ENCODE results near the gene ERBIN.

DNA sequence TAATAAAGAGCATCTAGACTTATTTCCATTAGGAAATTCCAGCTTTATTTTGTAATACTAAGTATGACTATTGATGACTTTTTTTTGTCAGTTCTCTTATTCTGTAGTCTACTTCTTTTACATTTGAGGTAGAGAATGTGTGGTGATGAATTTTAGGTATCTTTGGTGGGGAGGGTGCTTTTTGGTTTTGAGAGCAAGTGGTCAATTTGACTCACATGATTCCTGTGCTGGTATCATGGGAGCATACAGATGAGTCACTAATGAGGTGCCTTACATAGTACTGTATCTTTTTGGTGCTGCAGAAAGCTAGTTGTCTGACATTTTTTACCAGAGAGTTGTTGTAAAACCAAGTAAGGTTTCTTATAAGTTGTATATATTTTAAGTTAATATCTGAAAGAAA lies 35.3 kb downstream of the ERBIN start:
- TF ChIP-seq, protein P1, sequence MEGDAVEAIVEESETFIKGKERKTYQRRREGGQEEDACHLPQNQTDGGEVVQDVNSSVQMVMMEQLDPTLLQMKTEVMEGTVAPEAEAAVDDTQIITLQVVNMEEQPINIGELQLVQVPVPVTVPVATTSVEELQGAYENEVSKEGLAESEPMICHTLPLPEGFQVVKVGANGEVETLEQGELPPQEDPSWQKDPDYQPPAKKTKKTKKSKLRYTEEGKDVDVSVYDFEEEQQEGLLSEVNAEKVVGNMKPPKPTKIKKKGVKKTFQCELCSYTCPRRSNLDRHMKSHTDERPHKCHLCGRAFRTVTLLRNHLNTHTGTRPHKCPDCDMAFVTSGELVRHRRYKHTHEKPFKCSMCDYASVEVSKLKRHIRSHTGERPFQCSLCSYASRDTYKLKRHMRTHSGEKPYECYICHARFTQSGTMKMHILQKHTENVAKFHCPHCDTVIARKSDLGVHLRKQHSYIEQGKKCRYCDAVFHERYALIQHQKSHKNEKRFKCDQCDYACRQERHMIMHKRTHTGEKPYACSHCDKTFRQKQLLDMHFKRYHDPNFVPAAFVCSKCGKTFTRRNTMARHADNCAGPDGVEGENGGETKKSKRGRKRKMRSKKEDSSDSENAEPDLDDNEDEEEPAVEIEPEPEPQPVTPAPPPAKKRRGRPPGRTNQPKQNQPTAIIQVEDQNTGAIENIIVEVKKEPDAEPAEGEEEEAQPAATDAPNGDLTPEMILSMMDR (IDR thresholded peaks at IDR 0.05; ENCODE audit: insufficient read depth, low read length, poor library complexity, severe bottlenecking) = no peak
- TF ChIP-seq EZH2phosphoT487 (conservative IDR thresholded peaks at IDR 0.05; ENCODE audit: low read length) = no peak
